Measurements from ENCODE around the gene ATP6V1E1. TPM values are rescaled to one million over a fixed set of nuclear protein-coding genes. Genes with fewer than 3 reads are reported as not detected.

The ATP6V1E1 gene
- total and polyA plus RNA-seq, 2 of the 13 experiments (the other 11 are each of a cell fraction or from before 2014, with no cell fraction given), result 69.3 to 90.9 TPM

DNA sequence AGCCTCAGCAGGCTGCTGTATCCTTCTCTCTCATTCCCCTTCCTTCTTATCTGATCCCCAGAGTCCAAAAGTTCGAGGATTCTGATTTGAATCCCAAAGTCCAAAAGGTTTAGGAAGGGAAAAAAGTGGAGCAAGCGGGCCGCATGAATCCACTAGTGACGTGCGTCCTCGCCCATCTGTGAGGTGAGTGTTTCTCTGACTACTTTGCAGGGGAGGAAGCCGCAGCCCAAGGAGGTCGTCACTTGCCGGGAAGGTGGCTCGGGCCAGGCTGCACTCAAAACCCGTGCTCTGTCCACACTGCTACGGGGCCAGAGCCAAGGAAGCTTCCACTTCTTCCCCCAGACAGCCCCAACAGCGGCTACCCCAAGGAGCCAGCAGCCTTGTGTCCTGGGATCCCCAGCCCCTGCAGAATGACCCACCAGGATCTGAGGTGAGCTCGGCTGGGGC, 49.0 kb downstream of the ATP6V1E1 start:
- Histone ChIP-seq H3K36me3 (replicated peaks in 1 of 2; ENCODE audit: control insufficient read depth in 1 of 2, insufficient read depth in 2 of 2, low read length in 2 of 2) (no peaks in the 10 kb centered on the region), H3K79me2 (ENCODE audit: insufficient read depth, low read length) (no peaks in the 10 kb centered on the region), H4K20me1 (ENCODE audit: insufficient read depth, low read length) (no peaks in the 10 kb centered on the region), H3K4me2 (ENCODE audit: low read depth, low read length) (peak overlapping the region; percentile 76), H3K27me3 (ENCODE audit: control insufficient read depth in 1 of 2, insufficient read depth in 2 of 2, low read length in 2 of 2) (no peaks in the 10 kb centered on the region), H3K27ac (ENCODE audit: extremely low read length, insufficient read depth, low read length) (no peak overlapping the region), H3K4me3 (replicated peaks in 1 of 3; ENCODE audit: insufficient read depth in 1 of 3, low read depth in 2 of 3, low read length in 3 of 3) (0 out of 6 replicates have a peak overlapping the region, but pooled peaks of 1 of the 3 experiments have one; percentile 51), H3K9me3 (ENCODE audit: low read length) (no peaks in the 10 kb centered on the region), H2AFZ (ENCODE audit: low read length) (no peak overlapping the region), H3K9ac (ENCODE audit: insufficient read depth, low read depth, low read length) (peak overlapping the region; percentile 39; the same call in 1 of the 2 replicates), H3K4me1 (ENCODE audit: insufficient read depth, low read length) (peaks cover 31% of the 10 kb centered on the region)
- 25% methylated on average over 6 of the region's 14 CpGs for WGBS (ENCODE audit: low lambda C conversion rate)
- ATAC-seq (no peak), DNase-seq (ENCODE audit: low spot score) (no peak), FAIRE-seq (no peak)
- TF ChIP-seq HNF4A (CRISPR knock-in tag; IDR thresholded peaks at IDR 0.05), result peak; percentile 47
- no peak for TF ChIP-seq RNF2 (conservative IDR thresholded peaks at IDR 0.05; ENCODE audit: low read depth)
- ChIA-PET POLR2A (interaction anchor here (1.6 kb wide), 1 partner anchor 60 kb away, joined by 3 read pairs; no protein-coding TSS in a partner anchor), CTCF (ENCODE audit: low intra/inter-chr PET ratio, low total read pairs) (no interaction called here)
- no TSS peak for BruUV-seq (replicated peaks)
- intact Hi-C loops (cut with micrococcal nuclease; ENCODE audit: unreplicated experiment) (no loop called here), in situ Hi-C loops (cut with HindIII; ENCODE audit: extremely low pct_ligation_motif_present, low pct_unique_long_range_greater_than_20kb) (no loop called here)

DNA sequence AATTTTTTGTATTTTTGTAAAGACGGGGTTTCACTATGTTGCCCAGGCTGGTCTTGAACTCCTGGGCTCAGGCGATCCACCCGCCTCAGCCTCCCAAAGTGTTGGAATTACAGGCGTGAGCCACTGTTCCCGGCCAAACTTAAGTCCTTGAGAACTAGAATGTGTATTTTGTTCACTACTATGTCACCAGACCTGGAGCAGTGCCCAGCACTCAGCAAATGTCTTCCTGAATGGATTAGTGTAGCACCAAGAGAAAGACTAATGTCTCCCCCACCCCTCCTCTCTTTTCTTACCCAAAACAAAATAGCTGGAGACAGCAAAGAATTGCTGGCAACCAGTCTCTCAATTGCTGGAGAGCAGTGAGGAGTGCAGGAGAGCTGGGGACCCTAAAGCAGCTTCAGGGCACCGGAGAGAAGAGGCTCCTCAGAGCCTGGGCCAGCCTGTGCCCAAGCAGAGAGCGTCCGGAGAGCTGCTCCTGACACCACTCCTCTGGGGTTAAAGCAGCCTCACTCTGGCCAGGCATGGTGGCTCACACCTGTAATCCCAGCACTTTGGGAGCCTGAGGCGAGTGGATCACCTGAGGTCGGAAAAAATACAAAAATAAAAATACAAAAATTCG, 50.3 kb downstream of the ATP6V1E1 start:
- 57% methylated on average over 11 of the region's 11 CpGs for WGBS (ENCODE audit: low lambda C conversion rate)
- Histone ChIP-seq H3K27ac (ENCODE audit: extremely low read length, insufficient read depth, low read length) (no peak overlapping the region), H3K27me3 (ENCODE audit: control insufficient read depth in 1 of 2, insufficient read depth in 2 of 2, low read length in 2 of 2) (no peaks in the 10 kb centered on the region; a peak in 1 of 5 replicates), H3K9me3 (ENCODE audit: low read length) (no peaks in the 10 kb centered on the region), H3K4me3 (replicated peaks in 1 of 3; ENCODE audit: insufficient read depth in 1 of 3, low read depth in 2 of 3, low read length in 3 of 3) (no peak overlapping the region), H3K4me2 (ENCODE audit: low read depth, low read length) (0 out of 2 replicates have a peak overlapping the region, but pooled peaks have one; percentile 7), H3K4me1 (ENCODE audit: insufficient read depth, low read length) (peaks cover 31% of the 10 kb centered on the region), H3K36me3 (replicated peaks in 1 of 2; ENCODE audit: control insufficient read depth in 1 of 2, insufficient read depth in 2 of 2, low read length in 2 of 2) (no peaks in the 10 kb centered on the region), H3K9ac (ENCODE audit: insufficient read depth, low read depth, low read length) (no peak overlapping the region), H4K20me1 (ENCODE audit: insufficient read depth, low read length) (no peaks in the 10 kb centered on the region), H2AFZ (ENCODE audit: low read length) (no peak overlapping the region), H3K79me2 (ENCODE audit: insufficient read depth, low read length) (no peaks in the 10 kb centered on the region)
- no peak for FAIRE-seq
- peak; percentile 21 for DNase-seq (ENCODE audit: low spot score)
- intact Hi-C loops (cut with micrococcal nuclease; ENCODE audit: unreplicated experiment), result no loop called here
- in situ Hi-C loops (cut with HindIII; ENCODE audit: extremely low pct_ligation_motif_present, low pct_unique_long_range_greater_than_20kb), result no loop called here
- ChIA-PET POLR2A (interaction anchor here (0.9 kb wide), 1 partner anchor 13 kb away, joined by 3 read pairs; no protein-coding TSS in a partner anchor), CTCF (ENCODE audit: low intra/inter-chr PET ratio, low total read pairs) (no interaction called here)
- BruUV-seq (replicated peaks), result no TSS peak
- peak; percentile 21 for ATAC-seq
- no peak for TF ChIP-seq NCOA5 (CRISPR knock-in tag; IDR thresholded peaks at IDR 0.05)
- TF ChIP-seq ZNF800 (CRISPR knock-in tag; IDR thresholded peaks at IDR 0.05), result no peak
- TF ChIP-seq ZFP82 (CRISPR knock-in tag; IDR thresholded peaks at IDR 0.05; ENCODE audit: borderline replicate concordance), result no peak
- no peak for TF ChIP-seq U2AF2 (IDR thresholded peaks at IDR 0.05; ENCODE audit: low read depth, low read length)
- TF ChIP-seq ZSCAN31 (CRISPR knock-in tag; IDR thresholded peaks at IDR 0.05; ENCODE audit: low read depth), result no peak
- TF ChIP-seq ZNF577 (CRISPR knock-in tag; IDR thresholded peaks at IDR 0.05; ENCODE audit: borderline replicate concordance, low read depth), result no peak
- TF ChIP-seq, protein P1, sequence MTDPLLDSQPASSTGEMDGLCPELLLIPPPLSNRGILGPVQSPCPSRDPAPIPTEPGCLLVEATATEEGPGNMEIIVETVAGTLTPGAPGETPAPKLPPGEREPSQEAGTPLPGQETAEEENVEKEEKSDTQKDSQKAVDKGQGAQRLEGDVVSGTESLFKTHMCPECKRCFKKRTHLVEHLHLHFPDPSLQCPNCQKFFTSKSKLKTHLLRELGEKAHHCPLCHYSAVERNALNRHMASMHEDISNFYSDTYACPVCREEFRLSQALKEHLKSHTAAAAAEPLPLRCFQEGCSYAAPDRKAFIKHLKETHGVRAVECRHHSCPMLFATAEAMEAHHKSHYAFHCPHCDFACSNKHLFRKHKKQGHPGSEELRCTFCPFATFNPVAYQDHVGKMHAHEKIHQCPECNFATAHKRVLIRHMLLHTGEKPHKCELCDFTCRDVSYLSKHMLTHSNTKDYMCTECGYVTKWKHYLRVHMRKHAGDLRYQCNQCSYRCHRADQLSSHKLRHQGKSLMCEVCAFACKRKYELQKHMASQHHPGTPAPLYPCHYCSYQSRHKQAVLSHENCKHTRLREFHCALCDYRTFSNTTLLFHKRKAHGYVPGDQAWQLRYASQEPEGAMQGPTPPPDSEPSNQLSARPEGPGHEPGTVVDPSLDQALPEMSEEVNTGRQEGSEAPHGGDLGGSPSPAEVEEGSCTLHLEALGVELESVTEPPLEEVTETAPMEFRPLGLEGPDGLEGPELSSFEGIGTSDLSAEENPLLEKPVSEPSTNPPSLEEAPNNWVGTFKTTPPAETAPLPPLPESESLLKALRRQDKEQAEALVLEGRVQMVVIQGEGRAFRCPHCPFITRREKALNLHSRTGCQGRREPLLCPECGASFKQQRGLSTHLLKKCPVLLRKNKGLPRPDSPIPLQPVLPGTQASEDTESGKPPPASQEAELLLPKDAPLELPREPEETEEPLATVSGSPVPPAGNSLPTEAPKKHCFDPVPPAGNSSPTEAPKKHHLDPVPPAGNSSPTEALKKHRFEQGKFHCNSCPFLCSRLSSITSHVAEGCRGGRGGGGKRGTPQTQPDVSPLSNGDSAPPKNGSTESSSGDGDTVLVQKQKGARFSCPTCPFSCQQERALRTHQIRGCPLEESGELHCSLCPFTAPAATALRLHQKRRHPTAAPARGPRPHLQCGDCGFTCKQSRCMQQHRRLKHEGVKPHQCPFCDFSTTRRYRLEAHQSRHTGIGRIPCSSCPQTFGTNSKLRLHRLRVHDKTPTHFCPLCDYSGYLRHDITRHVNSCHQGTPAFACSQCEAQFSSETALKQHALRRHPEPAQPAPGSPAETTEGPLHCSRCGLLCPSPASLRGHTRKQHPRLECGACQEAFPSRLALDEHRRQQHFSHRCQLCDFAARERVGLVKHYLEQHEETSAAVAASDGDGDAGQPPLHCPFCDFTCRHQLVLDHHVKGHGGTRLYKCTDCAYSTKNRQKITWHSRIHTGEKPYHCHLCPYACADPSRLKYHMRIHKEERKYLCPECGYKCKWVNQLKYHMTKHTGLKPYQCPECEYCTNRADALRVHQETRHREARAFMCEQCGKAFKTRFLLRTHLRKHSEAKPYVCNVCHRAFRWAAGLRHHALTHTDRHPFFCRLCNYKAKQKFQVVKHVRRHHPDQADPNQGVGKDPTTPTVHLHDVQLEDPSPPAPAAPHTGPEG (CRISPR knock-in tag; IDR thresholded peaks at IDR 0.05), result no peak

Data from HepG2 (cell line).